NT2/D1 (cell line): ENCODE data around the gene SPIN2B.

Source experiments
- SUZ12 ChIP-seq: IDR thresholded peaks from 2 replicates; pipeline ENCODE4 v1.6.1; 2011; ENCODE audit not compliant: insufficient read length, insufficient read depth; ENCODE audit errors: extremely low read depth
- YY1 ChIP-seq: IDR thresholded peaks from 2 replicates; pipeline ENCODE4 v1.6.1; 2011; ENCODE audit not compliant: insufficient read length, insufficient read depth
- ZNF274 ChIP-seq: IDR thresholded peaks from 2 replicates; pipeline ENCODE4 v1.6.1; 2011; ENCODE audit warnings: mild to moderate bottlenecking, low read depth, low read length

GRCh38 chrX:57103489-57103888, 17.9 kb downstream of the SPIN2B start:
- TF ChIP-seq ZNF274, result no peak
- no peak for TF ChIP-seq YY1
- no peak for TF ChIP-seq SUZ12
